ENCODE measurements around the gene SLC44A3.
A peak's percentile ranks its signal among the peaks of the same experiment; 100 is the strongest.

Gene SLC44A3, protein sequence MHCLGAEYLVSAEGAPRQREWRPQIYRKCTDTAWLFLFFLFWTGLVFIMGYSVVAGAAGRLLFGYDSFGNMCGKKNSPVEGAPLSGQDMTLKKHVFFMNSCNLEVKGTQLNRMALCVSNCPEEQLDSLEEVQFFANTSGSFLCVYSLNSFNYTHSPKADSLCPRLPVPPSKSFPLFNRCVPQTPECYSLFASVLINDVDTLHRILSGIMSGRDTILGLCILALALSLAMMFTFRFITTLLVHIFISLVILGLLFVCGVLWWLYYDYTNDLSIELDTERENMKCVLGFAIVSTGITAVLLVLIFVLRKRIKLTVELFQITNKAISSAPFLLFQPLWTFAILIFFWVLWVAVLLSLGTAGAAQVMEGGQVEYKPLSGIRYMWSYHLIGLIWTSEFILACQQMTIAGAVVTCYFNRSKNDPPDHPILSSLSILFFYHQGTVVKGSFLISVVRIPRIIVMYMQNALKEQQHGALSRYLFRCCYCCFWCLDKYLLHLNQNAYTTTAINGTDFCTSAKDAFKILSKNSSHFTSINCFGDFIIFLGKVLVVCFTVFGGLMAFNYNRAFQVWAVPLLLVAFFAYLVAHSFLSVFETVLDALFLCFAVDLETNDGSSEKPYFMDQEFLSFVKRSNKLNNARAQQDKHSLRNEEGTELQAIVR

GRCh38 chr1:94819945-94820746, at the start of gene SLC44A3:
SLC44A3 (plus strand) TSS chr1:94820357; CDS start chr1:94820452, 95 bp downstream.
- peak; percentile 53 for DNase-seq

DNA sequence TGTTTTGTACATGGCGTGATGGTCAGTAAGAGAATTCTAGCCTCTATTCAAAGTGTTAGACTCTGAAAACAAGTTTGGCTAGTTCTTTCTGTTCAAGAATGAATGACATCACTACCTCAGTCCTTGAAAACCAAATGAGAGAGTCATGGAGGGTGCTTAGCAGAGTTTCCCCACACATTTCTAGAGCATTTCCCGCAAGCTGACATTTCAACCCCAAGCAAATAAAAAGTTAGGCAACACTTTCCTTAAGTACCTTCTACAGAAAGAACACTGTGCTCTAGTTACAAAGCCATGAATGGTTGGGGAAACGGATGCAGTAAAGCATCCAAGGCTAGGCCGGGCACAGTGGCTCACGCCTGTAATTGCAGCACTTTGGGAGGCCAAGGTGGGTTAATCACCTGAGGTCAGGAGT, 47.9 kb upstream of the SLC44A3 start:
- DNase-seq, result no peak

DNA sequence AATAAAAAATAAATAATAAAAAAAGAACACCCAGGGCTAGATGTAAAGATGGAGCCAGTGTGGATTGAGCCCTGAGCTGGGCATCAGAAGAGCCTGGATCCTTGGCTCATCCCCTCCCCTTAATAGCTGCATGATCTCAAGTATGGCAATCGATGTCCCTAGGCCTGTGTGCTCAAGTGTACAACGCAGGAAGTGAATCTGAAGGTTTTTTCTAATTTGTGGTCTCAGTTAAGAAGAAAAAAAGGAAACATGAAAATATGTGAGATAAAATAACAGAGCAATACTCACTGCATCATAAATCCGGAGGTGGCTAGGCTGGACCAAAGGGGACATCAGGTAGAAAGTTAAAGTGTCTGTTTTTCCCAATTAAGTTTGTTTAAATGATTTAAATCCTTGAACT, 47.3 kb upstream of the SLC44A3 start:
- DNase-seq, result no peak

- no peak for DNase-seq
These were observed 46.8 kb upstream of the SLC44A3 start for GRCh38 chr1:94773296-94773809.

DNA sequence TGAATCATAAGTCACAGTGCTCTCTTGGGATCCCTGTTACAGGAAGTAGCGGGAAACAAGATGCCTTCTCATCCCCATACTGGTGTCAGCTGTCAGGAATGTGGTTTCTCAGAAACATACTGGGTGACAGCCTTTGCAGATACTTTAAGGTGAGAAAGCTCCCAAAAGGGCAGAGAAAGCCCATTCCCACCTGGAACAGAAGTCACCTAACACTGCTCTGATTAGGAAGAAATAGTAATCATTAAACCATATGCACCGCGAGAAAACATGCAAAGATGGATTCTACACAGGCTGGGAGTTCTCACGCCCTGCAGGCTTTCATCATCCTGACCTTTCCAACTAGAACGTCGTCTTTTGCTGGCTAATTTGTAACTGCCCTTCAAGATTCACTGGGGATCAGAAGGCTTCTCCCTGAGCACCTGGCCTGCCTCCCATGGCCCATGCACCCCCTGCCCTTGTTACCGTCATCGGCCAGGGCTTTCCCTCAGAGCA, 46.2 kb upstream of the SLC44A3 start:
- DNase-seq, result peak; percentile 85

DNA sequence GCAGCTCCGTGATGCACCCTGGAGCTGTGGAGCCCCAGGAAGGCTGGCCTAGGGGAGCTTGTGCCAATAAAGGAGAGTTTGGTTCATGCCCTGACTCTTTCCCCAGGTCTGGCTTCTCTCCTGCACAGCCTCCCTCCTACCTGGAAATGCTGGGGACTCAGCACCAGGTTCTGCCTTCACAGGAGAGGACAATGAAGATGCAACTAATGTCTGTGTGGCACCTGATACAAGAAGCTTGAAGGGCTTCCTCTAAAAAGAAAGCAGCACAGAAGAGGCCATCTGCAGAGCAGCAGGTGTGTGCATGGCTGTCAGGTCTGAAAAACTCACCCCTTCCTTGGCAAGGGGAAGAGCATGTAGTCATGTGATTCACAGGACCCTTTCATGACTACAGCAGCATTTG, 43.7 kb upstream of the SLC44A3 start:
- DNase-seq, result no peak

DNA sequence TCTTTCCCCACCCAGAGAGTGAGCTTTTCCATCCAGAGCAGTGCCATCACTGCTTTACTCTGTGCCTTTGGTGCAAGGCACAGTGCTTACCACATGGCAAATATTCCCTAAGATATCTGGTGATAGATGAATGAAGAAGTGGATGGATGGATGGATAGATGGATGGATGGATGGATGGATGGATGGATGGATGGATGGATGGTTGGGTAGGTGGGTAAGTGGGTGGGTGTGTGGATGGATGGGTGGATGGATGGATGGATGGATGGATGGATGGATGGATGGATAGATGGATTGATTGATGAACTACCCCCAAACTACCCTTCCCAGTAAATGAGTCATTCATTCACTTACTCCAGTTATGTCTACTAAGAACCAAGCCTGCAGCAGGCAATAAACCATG, 42.9 kb upstream of the SLC44A3 start:
- no peak for DNase-seq

DNA sequence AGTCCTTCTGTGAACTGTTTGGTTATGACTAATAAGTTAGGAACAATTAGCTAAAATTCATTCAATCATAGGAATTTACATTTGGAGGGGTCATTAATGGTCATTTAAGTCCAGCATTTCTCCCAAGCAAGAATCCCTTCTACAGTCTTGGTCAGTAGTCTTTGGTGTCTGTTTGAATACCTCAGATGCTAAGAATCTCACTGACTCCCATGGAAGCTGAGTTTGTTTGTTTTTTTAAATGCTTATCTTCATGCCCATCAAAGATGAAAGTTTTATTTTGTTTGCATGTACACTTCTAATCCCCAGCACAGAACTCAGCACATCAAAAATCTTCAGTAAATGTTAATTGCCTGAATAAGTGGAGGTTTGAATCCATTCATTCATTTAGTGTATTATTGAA, 41.3 kb upstream of the SLC44A3 start:
- no peak for DNase-seq

DNA sequence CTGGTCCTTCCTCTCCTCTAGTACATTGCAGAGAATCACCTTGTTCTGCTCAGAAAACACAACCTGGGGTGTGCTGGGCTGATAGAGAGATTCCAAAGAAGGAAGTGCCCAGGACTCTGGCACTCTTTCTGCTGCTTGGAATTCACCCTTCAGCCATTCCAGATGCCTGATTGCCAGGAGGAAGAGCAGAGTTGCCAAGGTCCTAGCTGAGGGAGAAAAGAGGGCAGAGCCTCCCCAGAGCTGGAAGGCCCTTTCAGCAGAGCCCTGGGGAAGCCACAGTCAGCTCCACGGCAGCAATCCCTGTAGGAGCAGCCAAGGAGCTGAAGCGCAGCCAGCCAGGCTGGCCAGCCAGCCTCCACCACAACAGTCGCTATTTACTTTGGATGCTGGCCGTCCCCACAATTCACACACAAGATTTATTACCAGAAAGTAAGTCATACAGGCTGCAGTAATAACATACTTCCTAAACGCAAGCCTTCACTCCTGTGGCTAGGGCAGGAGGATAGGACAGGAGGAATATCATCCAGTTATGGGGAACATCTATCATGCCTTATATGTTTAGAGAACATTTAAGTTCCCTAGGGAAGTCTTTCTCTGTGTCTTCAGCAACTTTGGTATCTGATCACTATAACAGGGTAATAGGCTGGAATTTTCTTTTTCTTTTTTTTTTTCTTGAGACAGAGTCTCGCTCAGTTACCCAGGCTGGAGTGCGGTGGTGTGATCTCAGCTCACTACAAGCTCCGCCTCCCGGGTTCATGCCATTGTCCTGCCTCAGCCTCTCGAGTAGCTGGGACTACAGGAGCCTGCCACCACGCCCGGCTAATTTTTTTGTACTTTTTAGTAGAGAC, 36.6 kb upstream of the SLC44A3 start:
- DNase-seq, result peak; percentile 99

- no peak for DNase-seq
These were observed 36.0 kb upstream of the SLC44A3 start for GRCh38 chr1:94784190-94784515.

DNA sequence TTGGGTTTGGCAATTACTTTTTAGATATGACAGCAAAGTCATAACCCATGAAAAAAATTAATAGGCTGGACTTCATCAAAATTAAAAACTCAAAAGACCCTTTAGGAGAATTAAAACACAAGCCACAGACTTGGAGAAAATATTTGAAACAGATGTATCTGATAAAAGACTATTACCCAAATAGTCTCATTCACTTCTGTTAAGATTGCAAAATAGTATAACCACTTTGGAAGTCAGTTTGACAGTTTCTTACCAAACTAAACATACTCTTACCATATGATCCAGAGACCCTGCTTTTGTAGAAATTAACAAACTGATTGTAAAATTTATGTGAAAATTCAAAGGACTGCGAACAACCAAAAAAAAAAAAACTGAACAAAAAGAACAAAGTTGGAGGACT, 32.5 kb upstream of the SLC44A3 start:
- no peak for DNase-seq

DNA sequence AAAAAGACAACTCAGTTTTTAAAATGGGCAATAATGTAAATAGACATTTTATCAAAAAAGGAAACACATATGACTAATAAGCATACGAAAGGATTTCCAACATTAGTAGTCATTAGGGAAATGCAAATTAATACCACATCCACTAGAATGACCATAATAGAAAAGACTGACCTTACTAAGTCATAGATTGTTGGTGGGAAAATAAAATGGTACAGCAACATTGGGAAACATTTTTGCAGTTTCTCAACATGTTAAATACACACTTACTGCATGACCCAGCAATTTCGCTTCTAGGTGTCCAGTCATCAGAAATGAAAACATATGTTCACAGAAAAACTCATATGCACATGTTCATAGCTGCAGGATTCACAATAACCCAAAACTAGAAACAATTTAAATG, 29.9 kb upstream of the SLC44A3 start:
- DNase-seq, result peak; percentile 29

DNA sequence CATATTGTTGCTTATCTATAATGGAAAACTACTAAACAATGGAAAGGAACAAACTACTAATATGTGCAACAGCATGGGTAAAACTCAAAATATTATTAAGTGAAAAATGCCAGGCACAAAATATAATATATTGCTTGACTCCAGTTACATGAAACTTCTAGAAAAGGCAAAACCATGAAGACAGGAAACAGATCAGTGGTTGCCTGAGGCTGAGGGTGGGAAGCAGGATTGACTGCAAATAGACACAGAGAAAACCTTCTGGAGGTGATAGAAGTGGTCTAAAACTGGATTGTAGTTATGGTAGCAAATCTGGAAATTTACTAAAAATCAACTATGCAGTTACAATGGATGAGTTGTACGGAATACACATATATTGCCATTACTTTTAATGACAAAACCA, 29.5 kb upstream of the SLC44A3 start:
- no peak for DNase-seq

DNA sequence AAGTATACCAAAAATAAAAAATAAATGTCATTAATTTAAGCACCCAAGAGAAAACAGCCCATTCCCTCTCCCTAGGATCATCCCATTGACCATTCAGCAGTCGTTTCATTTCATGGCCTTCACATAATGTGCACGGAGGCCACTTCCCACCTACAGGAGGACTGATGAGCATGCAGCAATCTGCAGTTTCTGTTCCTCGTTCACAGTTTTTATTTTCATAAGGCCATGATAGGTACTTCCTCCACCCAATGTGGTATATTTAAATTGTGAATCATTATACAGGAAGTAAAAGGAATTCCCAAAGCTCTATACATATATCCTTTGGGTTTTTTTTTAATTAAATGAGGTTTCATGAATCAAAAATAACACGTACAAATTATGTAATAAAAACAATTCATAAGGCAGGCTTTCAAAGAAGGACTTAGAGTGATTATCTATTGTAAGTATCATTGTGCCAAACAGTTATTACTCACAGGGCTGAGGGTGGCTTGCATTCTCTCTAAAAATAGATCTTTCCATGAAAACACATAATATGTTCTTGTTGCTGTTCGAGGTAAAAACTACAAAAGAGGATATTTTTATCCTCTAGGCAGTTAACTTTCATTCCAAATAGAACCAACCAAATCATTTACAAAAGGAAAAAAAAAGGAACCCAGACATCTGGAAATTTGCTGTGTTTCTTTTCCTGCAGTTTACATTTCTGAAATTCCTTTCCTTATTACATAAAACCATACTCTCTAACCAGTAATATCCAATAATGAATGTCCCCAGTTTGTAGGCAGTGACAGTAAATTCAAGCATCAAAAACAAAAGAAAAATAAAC, 27.5 kb upstream of the SLC44A3 start:
- DNase-seq, result peak; percentile 95

DNA sequence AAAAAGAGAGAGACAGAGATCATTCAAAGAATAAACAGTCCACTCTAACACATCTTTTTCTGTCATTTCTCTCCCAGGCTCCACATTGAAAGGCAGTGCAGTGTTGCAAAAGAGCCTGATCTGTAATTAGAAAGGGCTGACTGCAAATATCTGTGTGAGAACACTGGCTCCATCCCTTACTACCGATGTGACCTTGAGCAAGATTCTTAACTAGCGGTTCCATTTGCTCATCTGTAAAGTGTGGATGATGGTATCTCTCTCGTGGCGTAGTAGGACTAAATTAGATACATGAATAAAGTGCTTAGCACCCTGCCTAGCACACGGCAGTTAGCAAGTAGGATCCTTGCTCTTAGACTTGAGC, 26.9 kb upstream of the SLC44A3 start:
- DNase-seq, result peak; percentile 69

GRCh38 chr1:94795434-94795833, 24.7 kb upstream of the SLC44A3 start:
- DNase-seq, result no peak

DNA sequence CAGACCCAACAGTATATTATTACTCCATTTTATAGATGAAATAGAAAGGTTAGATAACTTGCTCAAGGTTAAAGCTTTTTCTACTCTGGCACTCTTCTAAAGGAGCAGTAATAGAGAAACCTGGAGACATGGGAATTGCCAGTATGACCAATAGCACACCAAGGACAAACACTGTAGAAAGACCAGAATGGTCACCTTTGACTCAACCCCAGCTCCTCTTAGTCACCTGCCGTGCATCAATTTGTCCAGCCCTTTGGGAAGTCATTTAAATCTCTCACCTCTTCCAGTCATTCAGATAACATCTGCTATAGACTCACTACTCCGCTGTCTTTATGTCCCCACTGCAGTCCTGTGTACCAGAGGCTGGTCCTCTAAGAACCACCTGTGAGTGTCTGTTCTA, 23.9 kb upstream of the SLC44A3 start:
- no peak for DNase-seq

DNA sequence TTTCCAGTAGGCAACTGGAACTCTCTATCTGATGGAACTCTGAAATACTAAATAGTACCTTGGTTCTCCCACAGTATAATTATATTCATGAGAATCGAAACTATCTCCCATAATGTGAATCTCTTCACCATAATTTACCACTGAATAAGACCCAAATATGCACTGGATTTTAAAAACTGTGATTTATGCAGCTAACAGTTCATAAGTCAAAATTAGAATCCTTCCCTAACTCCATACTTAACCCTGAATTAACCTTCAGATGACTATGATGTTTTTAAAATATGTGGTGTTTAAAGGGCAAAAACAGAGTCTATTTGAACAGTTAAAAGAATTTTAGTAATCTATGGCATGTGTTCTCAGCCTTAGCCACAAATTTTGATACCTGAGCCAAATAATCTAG, 22.9 kb upstream of the SLC44A3 start:
- peak; percentile 40 for DNase-seq

DNA sequence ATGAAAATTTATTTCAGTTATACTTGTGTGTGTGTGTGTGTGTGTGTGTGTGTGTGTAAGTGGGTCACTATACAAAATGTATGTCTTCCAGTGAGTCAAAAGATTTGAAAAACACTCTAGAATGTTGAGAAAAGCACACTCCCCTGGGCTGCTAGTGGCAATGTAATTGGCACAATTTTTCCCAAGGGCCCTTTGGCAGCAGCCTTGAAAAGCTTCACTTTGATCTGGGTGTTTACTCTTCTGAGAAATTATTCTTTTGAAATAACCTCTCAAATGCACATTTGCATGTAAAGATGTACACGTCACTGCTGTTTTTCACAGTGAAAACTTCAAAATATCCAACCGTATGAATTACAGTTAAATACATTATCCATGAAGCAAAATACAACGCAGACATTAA, 22.1 kb upstream of the SLC44A3 start:
- no peak for DNase-seq

GRCh38 chr1:94798462-94798861, 21.7 kb upstream of the SLC44A3 start:
- no peak for DNase-seq

DNA sequence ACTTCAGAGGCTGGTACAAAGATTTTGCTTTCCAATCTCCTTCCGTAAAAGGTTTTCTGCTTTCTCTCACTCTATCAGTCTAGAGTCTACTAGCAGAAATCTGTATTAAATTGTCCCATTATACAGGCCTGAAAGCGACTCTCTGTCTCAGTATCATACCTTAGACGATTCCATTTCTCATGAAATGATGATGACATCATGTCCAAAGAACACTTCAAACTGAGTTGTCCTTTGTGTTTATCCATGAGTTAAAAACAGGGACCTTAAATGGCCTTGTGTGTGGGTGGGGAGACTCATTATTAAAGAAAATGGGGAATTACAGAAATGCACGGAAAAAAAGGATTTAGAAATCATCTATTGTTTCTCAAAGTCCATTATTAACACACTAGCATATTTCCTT, 21.0 kb upstream of the SLC44A3 start:
- no peak for DNase-seq

All from fibroblast of skin of right biceps (primary cell).